ENCODE results near the gene ZNF19. TPM values are rescaled to one million over a fixed set of nuclear protein-coding genes. Genes with fewer than 3 reads are reported as not detected.

Gene ZNF19
- total RNA-seq, 1 donor from 2014 or later = 1.0 TPM

- no peaks in the 10 kb centered on the region for H3K36me3 ChIP-seq (ENCODE audit: control insufficient read depth in 3 of 3, insufficient read depth in 3 of 3, low read length in 3 of 3)
- peaks cover 14 to 27% (median 17%) of the 10 kb centered on the region in 3 donors for H3K27me3 ChIP-seq (ENCODE audit: control insufficient read depth in 3 of 3, insufficient read depth in 3 of 3, low read length in 3 of 3)
- H3K9me3 ChIP-seq (ENCODE audit: control insufficient read depth in 3 of 3, low read length in 3 of 3) = peaks cover 3 to 7% (median 5%) of the 10 kb centered on the region in 3 donors
- H3K9ac ChIP-seq (ENCODE audit: low read depth in 1 of 3, low read length in 3 of 3) = no peak overlapping the region
- no peak overlapping the region for H3K4me3 ChIP-seq (ENCODE audit: low read length in 3 of 3)
- no peak overlapping the region for H3K27ac ChIP-seq (ENCODE audit: low read depth, low read length)
- no peaks in the 10 kb centered on the region for H3K4me1 ChIP-seq (ENCODE audit: control insufficient read depth in 3 of 3, insufficient read depth in 3 of 3, low read length in 3 of 3)
Observed at GRCh38 chr16:71424626-71425025, 64.5 kb downstream of the ZNF19 start.

- Histone ChIP-seq H3K36me3 (ENCODE audit: control insufficient read depth in 3 of 3, insufficient read depth in 3 of 3, low read length in 3 of 3) (no peaks in the 10 kb centered on the region), H3K27ac (ENCODE audit: low read depth, low read length) (no peak overlapping the region), H3K4me1 (ENCODE audit: control insufficient read depth in 3 of 3, insufficient read depth in 3 of 3, low read length in 3 of 3) (no peaks in the 10 kb centered on the region), H3K9ac (ENCODE audit: low read depth in 1 of 3, low read length in 3 of 3) (no peak overlapping the region), H3K27me3 (ENCODE audit: control insufficient read depth in 3 of 3, insufficient read depth in 3 of 3, low read length in 3 of 3) (peaks cover 14 to 29% (median 17%) of the 10 kb centered on the region in 3 donors), H3K9me3 (ENCODE audit: control insufficient read depth in 3 of 3, low read length in 3 of 3) (peaks cover 0 to 3% (median 3%) of the 10 kb centered on the region in 3 donors), H3K4me3 (ENCODE audit: low read length in 3 of 3) (no peak overlapping the region)
Observed at GRCh38 chr16:71423865-71424264, 65.3 kb downstream of the ZNF19 start.

Other genes starting within 250 kb of the ZNF19 start
- 26.1 TPM for gene CMTR2, start 199.9 kb downstream of the ZNF19 start, total RNA-seq
- gene CALB2, start 130.6 kb downstream of the ZNF19 start, total RNA-seq = 1.0 TPM
- gene TLE7, start 47.3 kb downstream of the ZNF19 start, total RNA-seq = not detected
- gene ZNF23, start 27.1 kb downstream of the ZNF19 start, total RNA-seq = 5.7 TPM
- gene CHST4, start 37.1 kb upstream of the ZNF19 start, total RNA-seq = not detected
- not detected for gene TAT, start 87.8 kb upstream of the ZNF19 start, total RNA-seq
- gene MARVELD3, start 136.9 kb upstream of the ZNF19 start, total RNA-seq = not detected
- 8.9 TPM for gene PHLPP2, start 235.4 kb upstream of the ZNF19 start, total RNA-seq

Data from skeletal muscle tissue (tissue), 4 donors.